Measurements from ENCODE around the gene CHMP4A.
"Not testable (repeated sequence)": the region's sequence is repeated elsewhere in the genome, so short reads cannot be mapped to it uniquely, and the experiment has no call there.

CHMP4A gene

DNA sequence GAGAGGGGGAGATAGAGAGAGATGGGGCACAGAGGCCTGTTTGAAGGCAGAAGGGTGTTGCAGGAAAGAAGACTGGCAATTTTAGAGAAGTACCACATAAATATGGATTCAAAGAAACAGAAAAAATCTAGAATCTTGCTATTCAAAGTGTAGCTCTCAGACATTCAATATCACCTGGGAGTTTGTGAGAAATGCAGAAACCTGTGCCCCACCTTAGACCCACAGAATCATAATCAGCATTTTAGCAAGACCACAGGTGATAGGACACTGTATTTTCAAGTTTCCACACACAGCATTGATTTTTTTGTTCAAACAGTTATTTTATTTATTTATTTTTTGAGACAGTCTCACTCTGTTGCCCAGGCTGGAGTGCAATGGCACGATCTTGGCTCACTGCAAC is 15.6 kb upstream of the CHMP4A start:
- Histone ChIP-seq H3K27ac (no peak overlapping the region), H3K79me2 (peaks cover 34% of the 10 kb centered on the region), H3K4me1 (peaks cover 15% of the 10 kb centered on the region), H2AFZ (no peak overlapping the region), H3K4me2 (ENCODE audit: low read length) (no peak overlapping the region), H3K36me3 (ENCODE audit: control insufficient read depth, insufficient read depth, low read length) (no peaks in the 10 kb centered on the region), H3K27me3 (ENCODE audit: control insufficient read depth, insufficient read depth, low read length) (no peaks in the 10 kb centered on the region), H3K4me3 (ENCODE audit: low read depth, low read length) (no peak overlapping the region), H3K9ac (no peak overlapping the region), H3K9me3 (ENCODE audit: control insufficient read depth, low read length) (no peaks in the 10 kb centered on the region)
- TF ChIP-seq, protein P1, sequence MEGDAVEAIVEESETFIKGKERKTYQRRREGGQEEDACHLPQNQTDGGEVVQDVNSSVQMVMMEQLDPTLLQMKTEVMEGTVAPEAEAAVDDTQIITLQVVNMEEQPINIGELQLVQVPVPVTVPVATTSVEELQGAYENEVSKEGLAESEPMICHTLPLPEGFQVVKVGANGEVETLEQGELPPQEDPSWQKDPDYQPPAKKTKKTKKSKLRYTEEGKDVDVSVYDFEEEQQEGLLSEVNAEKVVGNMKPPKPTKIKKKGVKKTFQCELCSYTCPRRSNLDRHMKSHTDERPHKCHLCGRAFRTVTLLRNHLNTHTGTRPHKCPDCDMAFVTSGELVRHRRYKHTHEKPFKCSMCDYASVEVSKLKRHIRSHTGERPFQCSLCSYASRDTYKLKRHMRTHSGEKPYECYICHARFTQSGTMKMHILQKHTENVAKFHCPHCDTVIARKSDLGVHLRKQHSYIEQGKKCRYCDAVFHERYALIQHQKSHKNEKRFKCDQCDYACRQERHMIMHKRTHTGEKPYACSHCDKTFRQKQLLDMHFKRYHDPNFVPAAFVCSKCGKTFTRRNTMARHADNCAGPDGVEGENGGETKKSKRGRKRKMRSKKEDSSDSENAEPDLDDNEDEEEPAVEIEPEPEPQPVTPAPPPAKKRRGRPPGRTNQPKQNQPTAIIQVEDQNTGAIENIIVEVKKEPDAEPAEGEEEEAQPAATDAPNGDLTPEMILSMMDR (IDR thresholded peaks at IDR 0.05): no peak

DNA sequence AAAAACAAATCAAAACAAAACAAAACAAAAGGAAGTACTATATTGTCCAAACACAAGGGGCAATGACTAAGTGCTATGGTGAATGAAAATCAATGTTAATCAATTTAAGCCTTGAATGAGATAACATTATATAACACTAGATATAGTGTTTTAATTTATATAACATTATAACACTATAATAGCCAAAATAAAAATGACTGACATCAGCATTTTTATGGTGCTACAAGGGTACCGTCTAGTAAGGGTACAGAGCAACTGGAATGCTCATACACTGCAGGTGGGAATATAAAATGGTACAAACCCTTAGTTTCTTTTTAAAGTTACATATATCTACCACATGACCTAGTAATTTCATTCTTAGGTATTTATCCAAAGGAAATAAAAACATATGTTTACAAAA is 13.2 kb upstream of the CHMP4A start:
- no peak overlapping the region for H3K27ac ChIP-seq
- no peaks in the 10 kb centered on the region for H3K36me3 ChIP-seq (ENCODE audit: control insufficient read depth, insufficient read depth, low read length)
- H3K27me3 ChIP-seq (ENCODE audit: control insufficient read depth, insufficient read depth, low read length): no peaks in the 10 kb centered on the region
- TF ChIP-seq, protein P1 (IDR thresholded peaks at IDR 0.05): no peak
- peaks cover 4% of the 10 kb centered on the region for H3K4me1 ChIP-seq
- no peak overlapping the region for H3K4me3 ChIP-seq (ENCODE audit: low read depth, low read length)
- H3K9ac ChIP-seq: no peak overlapping the region
- H2AFZ ChIP-seq: no peak overlapping the region
- H3K9me3 ChIP-seq (ENCODE audit: control insufficient read depth, low read length): no peaks in the 10 kb centered on the region
- no peak overlapping the region for H3K4me2 ChIP-seq (ENCODE audit: low read length)
- H3K79me2 ChIP-seq: peaks cover 40% of the 10 kb centered on the region

DNA sequence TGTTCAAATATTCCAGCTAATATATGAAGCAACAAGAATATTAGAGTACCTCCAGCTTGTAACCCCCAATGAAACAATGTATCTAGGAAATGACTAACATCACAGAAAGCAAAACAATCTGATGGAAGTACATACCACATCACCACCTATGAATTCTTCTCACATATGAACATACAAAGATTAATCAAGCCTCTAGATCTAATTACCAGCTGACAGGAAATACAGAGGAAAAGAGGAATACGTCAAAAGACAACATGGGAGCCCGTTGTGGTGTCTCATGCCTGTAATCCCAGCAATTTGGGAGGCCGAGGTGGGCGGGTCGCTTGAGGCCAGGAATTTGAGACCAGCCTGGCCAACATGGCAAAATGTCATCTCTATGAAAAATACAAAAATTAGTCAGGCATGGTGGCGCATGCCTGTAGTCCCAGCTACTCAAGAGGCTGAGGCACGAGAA is 11.4 kb upstream of the CHMP4A start:
- Histone ChIP-seq H3K9ac (no peak overlapping the region), H3K79me2 (peaks cover 47% of the 10 kb centered on the region), H3K4me2 (ENCODE audit: low read length) (no peak overlapping the region), H3K4me3 (ENCODE audit: low read depth, low read length) (no peak overlapping the region), H3K27me3 (ENCODE audit: control insufficient read depth, insufficient read depth, low read length) (no peaks in the 10 kb centered on the region), H3K27ac (no peak overlapping the region), H3K9me3 (ENCODE audit: control insufficient read depth, low read length) (no peaks in the 10 kb centered on the region), H3K36me3 (ENCODE audit: control insufficient read depth, insufficient read depth, low read length) (no peaks in the 10 kb centered on the region), H3K4me1 (no peaks in the 10 kb centered on the region), H2AFZ (no peak overlapping the region)
- TF ChIP-seq, protein P1 (IDR thresholded peaks at IDR 0.05): no peak

DNA sequence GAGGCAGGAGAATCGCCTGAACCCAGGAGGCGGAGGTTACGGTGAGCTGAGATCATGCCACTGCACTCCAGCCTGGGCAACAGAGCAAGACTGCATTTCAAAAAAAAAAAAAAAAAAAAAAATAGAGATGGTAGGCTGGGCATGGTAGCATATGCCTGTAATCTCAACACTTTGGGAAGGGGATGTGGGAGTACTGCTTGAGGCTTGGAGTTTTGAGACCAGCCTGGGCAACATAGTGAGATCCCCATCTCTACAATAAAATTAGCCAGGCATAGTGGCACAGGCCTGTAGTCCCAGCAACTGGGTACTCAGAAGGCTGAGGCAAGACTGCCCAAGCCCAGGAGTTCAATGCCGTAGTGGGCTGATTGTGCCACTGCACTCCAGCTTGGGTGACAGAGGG is 9.7 kb upstream of the CHMP4A start:
- peaks cover 55% of the 10 kb centered on the region for H3K79me2 ChIP-seq
- not testable (repeated sequence) for H3K27me3 ChIP-seq (ENCODE audit: control insufficient read depth, insufficient read depth, low read length); H3K4me2 ChIP-seq (ENCODE audit: low read length); H3K9ac ChIP-seq; H3K4me3 ChIP-seq (ENCODE audit: low read depth, low read length); H3K36me3 ChIP-seq (ENCODE audit: control insufficient read depth, insufficient read depth, low read length); H3K27ac ChIP-seq; H3K4me1 ChIP-seq; H3K9me3 ChIP-seq (ENCODE audit: control insufficient read depth, low read length); H2AFZ ChIP-seq

DNA sequence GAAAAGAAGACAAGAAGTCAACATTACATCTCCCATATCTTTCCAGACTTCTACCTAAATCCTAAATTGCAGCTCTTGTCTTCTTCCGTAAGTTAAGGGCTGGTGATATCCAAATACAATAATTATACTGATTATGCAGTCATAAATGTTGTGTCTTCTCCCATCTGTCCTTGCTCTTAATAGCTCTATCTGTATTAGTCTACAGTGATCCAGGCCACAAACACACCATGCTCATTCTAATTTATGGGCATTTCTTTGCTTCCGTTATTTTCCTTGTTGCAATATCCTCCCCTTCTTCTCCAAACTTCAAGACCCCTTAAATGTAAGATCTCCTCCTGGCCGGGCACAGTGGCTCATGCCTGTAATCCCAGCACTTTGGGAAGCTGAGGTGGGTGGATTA is 6.2 kb upstream of the CHMP4A start:
- H3K4me3 ChIP-seq (ENCODE audit: low read depth, low read length): no peak overlapping the region
- H3K27me3 ChIP-seq (ENCODE audit: control insufficient read depth, insufficient read depth, low read length): no peaks in the 10 kb centered on the region
- H3K79me2 ChIP-seq: peaks cover 37% of the 10 kb centered on the region
- TF ChIP-seq, protein P1 (IDR thresholded peaks at IDR 0.05): no peak
- H3K4me2 ChIP-seq (ENCODE audit: low read length): no peak overlapping the region
- no peaks in the 10 kb centered on the region for H3K36me3 ChIP-seq (ENCODE audit: control insufficient read depth, insufficient read depth, low read length)
- H3K27ac ChIP-seq: no peak overlapping the region
- H2AFZ ChIP-seq: no peak overlapping the region
- no peak overlapping the region for H3K9ac ChIP-seq
- no peaks in the 10 kb centered on the region for H3K9me3 ChIP-seq (ENCODE audit: control insufficient read depth, low read length)
- peaks cover 3% of the 10 kb centered on the region for H3K4me1 ChIP-seq
